HG02610 (cell line): ENCODE data around the gene YIF1B.

Experiments used
- ATAC-seq: cut with Tn5 transposase; IDR thresholded peaks from one replicate; pipeline ENCODE4 v1.9.1; 2021; ENCODE audit warnings: mild to moderate bottlenecking, moderate library complexity; ENCODE audit not compliant: unreplicated experiment

YIF1B gene

DNA sequence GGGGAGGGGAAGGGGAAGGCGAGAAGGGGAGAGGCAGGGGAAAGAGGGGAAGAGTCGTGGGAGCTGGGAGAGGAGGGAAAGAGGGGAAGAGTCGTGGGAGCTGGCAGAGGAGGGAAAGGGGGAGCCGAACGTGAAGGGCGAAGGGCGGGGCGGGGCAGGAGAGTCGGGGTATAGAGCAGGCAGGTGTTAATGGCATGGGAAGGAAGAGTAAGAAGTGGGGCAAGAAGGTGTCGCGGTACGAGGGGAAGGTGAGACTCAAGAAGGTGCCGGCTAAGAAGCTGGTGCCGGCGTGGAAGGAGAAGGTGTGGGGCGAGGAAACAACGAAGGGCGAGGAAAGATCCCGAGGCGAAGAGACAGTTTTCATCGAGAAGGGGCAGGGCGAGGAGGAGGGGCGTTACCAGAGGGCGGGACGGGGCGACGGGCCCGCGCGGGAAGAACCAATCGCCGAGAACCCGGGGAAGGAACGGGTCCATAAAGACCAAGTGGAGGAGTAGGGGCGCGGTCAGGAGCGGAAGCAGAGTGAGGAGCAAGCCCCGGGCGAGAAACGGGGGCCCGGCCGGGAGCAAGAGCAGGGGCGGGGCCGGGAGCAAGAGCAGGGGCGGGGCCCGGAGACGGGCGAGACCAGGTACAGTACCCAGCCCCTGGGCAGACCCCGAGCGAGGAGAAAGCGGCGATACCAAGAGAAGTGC is 20.3 kb upstream of the YIF1B start:
- ATAC-seq, result peak; percentile 72

DNA sequence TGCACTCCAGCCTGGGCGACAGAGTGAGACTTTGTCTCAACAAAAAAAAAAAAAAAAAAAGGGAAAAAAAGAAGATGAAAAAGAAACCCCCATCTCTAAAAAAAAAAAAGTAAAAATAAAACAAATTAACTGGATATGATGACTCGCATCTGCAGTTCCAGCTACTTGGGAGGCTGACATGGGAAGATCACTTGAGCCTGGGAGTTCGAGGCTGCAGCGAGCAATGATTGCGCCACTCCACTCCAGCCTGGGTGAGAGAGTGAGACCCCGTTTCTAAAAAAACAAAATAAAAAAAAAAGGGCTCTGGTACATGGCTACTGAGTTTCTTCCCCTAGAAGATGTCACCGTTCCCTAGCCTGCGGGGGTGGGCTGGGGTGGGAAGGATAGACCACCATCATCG is 17.5 kb upstream of the YIF1B start:
- no peak for ATAC-seq

DNA sequence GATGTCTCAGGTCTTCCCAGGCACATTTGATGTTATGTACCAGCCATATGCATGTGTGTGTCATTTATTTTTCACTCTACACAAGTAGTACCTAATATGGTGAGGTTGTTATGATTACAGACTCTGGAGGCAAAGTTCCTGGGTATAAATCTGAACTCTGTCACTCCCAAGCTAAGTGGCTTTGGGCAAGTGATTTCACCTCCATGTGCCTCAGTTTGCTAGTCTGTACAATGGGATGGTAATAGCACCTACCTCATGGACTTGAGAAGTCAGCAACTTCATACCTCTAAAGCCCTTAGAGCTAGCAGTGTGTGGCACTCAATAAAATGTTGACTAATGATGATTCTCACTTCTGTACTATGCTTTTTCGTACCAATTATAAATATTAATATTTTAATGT is 16.0 kb upstream of the YIF1B start:
- ATAC-seq, result no peak

DNA sequence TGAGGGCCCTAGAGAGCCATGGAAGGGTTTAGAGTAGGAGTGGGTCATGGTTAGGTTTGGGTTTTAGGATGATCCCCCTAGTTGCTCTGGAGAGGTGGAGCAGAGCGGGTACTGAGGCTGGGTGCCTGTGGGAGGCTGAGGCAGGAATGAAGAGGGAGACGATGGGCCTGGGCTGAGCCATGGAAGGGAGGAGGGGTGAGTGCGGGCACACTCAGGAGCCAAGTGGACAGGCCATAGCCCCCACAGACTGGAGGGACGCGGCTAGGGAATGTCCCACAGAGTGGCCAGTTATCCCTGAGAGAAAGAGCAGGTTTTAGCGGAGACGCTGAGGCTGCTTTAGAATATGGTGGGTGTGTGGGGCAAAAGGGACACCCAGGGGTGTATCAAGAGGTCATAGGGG is 13.9 kb upstream of the YIF1B start:
- ATAC-seq, result no peak

DNA sequence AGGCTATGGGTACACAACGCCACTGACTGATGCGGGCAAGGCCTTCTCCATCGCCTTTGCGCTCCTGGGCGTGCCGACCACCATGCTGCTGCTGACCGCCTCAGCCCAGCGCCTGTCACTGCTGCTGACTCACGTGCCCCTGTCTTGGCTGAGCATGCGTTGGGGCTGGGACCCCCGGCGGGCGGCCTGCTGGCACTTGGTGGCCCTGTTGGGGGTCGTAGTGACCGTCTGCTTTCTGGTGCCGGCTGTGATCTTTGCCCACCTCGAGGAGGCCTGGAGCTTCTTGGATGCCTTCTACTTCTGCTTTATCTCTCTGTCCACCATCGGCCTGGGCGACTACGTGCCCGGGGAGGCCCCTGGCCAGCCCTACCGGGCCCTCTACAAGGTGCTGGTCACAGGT is 10.8 kb upstream of the YIF1B start:
- no peak for ATAC-seq

DNA sequence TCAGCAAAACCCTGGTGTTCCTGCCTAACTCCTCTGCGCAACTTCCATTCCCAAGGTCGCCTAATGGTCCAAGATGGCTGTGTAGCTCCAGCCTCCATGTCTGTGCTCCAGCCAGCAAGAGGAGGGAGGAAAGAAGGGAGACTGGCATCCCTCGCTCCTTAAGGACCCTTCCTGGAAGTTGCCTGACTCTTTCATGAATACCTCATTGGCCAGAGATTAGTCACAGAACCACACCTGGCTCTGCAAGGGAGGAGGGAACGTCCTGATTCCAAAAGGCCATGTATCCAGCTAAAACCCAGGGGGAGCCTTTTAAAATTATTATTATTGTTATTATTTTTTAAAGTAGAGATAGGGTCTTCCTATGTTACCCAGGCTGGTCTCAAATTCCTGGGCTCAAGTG is 8.7 kb upstream of the YIF1B start:
- no peak for ATAC-seq

DNA sequence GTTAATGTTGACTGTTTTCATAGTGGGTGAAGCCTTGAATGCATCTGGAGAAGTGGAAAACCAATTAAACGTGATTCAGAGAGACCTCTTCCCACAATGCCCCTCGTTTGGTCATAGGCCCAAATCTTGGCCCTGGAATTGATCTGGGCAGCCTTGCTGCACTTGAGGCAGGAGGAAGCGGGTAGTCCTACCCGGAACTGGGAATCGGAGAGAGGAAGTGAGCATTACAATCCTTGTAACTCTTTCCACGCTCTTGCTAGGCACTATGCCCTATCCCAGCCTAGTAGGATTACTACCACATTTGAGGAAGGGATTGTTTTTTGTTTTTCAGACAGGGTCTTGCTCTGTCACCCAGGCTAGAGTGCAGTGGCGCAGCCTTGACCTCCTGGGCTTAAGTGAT is 7.5 kb upstream of the YIF1B start:
- no peak for ATAC-seq

DNA sequence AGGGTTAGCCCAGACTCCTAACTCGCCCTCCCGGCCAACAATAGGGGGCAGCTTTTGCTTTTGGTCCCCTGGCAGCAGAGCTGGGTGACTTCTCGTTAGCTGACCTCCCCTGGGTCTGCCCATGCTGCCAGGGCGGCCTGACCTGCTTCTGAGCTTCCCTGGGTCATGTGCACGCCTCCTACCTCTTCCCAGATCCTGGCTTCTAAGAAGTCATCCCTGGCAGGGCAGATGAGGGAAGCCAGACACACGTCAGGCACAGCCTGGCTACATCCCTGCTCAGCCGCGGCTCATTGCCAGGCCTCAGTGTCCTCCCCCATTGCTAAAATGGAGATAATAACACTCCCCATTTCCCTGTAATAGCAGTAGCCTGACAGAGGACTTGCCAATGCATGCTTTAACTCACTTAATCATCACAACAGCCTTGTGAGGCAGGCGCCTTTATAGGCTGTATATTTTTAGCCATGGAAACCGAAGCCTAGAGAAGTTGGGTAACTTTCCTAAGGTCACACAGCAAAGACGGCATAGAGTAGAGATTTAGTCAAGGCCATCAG is 6.0 kb upstream of the YIF1B start:
- ATAC-seq, result no peak

DNA sequence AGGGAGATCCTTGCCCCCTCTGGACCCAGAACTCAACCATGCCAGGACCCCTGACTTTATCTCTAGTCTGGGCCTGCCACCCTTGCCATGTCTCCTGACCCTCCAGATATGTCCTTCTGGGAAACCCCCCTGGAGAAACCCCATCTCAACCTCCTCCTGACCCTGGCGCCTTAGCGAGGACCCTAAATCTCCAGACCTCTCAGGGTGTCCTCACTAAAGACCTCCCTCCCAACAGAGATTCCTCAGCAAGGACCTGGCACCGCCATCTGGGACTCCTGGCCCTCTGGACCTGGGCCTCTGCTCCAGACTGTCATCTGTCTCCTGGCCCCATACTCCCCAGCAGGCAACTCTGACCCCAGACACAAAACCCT is 5.2 kb upstream of the YIF1B start:
- no peak for ATAC-seq

DNA sequence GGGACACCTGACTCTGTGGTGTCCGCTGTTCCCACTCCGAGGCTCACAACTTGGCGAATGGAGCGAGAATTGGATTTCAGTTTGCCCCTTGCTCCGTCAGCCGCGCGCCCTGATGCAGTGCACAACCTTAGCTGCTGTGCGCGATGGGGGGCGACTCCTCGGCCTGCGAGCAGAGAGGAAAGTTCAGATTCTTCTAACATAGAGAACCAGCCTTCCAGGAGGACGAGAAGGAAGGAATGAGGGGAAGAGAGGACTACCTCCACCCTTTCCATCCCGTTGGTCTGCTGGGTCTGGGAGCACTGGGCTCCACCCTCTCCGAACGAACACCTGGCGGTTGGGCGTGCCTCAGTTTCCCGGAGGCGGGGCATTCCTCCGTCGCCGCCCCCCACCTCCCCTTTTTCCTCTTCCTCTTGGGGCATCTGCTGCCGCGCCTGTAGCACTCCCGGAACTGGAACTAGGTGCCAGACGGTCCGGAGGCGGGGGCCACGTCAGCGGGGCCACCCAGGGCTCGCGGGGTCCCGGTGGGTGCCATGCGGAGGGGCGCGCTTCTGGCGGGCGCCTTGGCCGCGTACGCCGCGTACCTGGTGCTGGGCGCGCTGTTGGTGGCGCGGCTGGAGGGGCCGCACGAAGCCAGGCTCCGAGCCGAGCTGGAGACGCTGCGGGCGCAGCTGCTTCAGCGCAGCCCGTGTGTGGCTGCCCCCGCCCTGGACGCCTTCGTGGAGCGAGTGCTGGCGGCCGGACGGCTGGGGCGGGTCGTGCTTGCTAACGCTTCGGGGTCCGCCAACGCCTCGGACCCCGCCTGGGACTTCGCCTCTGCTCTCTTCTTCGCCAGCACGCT is 3.9 kb upstream of the YIF1B start, which contains the start of gene KCNK6:
Gene KCNK6 (plus strand): TSS at position 425 of the 838 bp plus-strand sequence. CDS start 106 bp downstream, at position 531.
- no peak for ATAC-seq

DNA sequence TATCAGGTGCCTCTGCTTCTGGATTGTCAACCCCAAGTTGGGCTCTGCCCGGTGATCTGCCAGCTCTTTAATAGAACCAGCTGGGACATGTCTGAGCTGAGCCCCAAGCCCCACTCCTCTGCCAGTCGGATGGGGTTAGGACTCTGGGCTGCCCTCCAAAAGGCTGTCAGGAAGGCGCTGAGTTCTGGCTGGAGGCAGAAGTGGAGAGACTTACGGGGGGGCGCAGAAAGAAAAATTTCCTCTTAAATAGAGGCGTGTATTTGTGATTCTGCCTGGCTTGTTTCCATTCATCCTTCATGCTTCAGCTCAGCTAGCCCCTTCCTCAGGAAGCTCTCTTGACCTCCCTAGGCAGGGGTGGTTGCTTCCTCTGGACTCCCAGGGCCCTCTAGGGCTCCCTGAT is 2.9 kb upstream of the YIF1B start:
- ATAC-seq, result no peak

DNA sequence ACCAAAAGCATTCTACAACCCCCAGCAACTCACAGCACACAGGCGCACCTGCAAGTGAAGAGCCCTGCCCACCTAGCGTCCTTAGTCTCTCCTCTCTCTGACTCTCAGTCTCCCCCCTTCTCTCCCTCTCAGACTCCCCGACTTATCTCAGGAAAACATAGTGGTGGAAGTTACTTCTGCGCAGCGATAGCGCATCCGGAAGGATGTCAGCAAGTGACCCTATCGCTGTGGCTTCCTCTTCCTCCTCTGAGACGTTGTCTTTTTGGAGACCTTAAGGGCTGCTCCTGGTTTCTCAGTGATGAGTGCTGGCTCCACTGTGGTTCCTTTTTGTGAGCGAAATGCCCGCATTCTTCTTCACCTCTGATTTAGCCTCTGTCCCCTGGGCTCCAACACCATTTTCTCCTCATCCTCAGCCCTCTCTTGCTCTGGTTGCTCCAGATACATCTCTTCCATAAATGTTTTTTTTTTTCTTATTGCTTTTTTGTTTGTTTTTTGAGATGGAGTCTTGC is 1.4 kb upstream of the YIF1B start:
- no peak for ATAC-seq

DNA sequence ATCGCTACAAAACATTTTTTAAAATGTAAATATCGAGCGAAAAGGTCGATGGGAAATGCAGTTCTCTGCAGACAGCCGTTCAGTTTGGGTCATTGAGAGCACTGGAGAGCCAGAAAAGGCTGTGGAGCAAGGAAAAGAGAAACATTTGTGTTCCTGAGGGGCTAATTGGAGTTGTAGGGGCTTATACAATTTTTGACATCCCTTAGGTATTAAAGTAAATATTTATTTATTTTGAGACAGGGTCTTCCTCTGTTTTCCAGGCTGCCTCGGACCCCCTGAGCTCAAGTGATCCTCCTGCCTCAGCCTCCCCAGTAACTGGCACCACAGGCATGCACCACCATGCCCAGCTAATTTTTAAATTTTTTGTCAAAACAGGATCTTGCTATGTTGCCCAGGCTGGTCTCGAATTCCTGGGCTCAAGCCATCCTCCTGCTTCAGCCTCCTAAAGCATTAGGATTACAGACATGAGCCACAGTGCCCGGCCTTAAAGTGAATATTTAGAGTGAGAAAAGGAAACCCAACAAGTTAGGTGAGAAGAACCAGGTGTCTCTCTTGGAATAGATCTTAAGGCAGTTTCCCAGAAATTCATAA is 825 bp upstream of the YIF1B start:
- no peak for ATAC-seq

DNA sequence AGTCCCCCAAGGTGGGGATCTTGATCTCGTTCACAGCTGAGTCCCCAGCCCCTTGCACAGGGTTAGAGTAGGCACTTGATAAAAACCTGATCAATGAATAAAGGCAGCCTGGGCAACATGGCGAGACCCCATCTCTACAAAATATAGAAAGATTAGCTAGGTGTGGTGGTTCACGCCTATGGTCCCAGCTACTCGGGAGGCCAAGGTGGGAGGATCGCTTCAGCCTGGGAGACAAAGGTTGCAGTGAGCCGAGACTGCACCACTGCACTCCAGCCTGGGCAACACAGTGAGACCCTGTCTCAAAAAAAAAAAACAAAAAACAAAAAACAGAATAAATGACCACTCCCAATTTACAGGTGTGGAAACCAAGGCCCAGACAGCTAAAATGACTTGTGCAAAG is 4.8 kb downstream of the YIF1B start:
- no peak for ATAC-seq

DNA sequence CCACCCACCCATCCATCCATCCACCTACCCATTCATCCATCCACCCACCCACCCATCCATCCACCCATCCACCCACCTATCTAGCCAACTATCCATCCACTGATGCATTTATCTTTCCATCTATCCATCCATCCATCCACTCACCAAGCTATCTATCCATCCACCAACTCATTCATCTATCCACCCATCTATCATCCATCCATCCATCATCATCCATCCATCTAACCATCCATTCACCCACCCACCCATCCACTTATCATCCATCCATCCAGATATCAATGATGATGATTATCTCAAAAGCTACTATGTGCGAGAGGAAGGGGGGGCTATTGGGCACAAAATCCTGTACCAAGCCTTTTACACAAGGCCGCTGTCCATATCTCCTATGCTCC is 5.5 kb downstream of the YIF1B start:
- no peak for ATAC-seq

DNA sequence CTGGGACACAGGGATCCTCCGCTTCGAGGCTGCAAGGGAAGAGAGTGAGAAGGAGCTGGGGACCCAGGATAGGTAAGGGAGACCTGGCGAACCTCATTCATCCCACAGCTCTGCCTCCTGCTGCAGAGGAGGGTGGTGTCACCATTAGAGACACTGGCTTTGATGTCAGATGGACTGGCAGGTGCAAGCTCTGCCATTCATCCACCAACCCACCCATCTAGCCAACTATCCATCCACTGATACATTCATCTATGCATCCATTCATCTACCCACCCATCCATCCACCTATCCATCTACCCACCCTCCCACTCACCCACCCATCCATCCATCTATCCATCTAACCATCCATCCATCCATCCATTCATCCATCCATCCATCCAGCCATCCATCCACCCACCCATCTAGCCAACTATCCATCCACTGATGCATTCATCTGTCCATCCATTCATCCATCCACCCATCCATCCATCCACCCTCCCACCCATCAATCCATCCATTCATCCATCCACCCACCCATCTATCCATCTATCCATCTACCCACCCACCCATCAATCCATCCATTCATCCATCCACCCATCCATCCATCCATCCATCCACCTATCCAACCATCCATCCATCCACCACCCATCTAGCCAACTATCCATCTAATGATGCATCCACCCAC is 6.0 kb downstream of the YIF1B start:
- ATAC-seq, result no peak

DNA sequence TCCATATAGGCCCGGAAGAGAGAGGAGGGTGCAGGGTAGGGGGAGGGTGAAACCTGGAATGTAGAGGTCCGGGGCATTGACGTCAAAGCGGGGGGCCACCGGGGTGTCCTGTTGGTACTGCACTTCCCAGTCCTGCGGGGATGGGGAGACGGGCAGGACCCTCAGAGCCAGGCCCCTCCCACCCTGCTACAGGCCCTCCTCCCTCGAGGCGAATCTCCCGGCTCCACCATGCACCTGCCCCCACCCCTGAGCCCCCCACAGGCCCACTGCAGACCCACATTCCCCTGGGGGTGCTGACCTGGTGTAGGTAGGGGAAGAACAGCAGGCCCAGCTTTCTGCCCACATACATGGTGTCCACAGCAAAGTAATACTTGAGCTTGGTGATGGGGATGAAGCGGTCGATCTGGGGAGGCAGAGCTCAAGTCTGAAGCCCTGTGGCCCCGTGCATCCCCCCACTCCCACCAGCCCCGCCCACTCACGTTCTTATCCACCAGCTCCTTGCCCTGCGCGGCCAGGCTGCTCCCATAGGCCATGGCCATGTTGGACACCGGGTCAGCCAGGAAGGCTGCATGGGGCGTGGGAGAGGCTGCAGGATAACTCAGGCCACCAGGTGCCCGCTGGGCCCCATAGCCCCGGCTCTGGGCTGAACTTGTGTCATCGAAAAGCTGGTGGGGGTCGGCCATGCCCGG is 6.7 kb downstream of the YIF1B start:
- ATAC-seq, result no peak

DNA sequence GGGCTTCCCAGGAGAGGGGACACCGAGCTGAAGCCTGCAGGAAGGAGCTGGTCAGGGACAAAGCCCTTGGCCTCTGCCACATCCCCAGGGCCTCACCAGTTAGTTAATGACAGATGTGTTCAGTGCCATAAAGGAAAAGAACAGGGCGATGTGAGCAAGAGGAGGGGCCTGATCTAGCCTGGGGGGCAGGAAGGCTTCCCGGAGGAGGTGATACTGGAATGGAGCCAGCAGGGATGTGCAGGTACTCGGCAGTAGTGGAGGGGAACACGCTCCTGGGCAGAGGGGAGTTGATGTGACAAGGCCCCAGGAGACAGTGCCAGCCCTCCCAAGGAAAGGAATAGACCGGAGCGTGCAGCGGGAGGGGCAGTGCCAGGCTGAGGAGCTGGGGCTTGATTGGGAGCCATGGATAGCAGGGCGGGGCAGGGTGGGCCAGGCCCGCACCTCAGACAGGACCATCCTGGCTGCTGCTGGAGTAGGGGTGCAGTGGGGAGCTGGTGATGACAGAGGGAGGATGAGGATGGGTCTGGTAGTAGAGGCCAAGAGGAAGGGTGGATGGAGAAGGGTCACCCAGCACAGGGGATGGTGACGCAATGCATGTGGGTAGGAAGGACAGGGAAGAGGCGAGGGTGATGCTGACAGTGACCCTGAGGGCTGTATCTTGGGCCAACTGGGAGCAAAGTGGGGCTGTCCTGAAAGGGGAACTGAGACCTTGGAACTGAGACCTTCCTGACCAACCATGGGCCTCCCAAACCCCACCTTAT is 7.6 kb downstream of the YIF1B start:
- no peak for ATAC-seq

DNA sequence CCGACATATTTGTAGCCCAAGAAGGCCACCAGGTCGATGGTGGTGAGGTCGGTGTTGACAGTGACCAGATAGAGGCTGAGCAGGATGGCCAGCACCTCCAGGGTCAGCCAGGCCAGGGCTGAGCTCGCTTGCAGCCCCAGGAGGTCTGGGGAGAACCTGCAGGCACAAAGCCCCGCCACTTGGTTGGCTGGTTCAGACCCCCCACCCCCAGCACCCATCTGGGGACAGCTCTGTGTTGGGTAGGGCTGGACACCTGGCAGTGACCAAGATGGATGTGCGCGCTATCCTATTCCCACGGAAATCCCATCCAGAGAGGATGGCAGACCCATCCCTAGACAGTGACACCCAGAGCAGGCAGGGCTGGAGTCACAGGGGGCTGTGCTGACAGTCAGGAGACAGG is 8.2 kb downstream of the YIF1B start:
- no peak for ATAC-seq

DNA sequence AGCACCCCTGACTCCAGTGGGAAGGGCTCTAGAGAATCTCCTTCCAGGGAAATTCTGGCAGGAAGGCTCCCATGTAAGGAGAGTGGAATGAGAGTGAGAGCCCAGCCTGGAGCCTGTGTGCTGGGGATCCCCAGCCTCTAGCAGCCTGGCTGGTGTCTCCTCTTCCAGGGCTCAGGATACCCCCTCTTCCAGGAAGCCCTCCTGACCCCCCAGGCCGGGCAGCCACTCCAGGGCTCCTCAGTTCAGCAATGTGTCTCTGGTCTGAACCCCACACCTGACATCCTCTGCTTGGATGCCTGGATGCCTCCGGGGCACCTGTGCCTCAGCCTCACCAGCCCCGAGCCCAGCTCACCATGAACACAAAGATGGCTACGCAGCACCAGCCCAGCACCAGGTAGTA is 8.7 kb downstream of the YIF1B start:
- ATAC-seq, result no peak
